SK-N-SH (cell line): Measurements from ENCODE around the gene CHCHD3. TPM values are rescaled to one million over a fixed set of nuclear protein-coding genes. Genes with fewer than 3 reads are reported as not detected.

Experiments
- CTCF ChIA-PET: fragments of 300-600, 350-600 bp; formaldehyde crosslinking; extraction: SDS; loops from one replicate; lab custom pipeline; 2021; lab: Yijun Ruan, JAX
- POLR2A ChIA-PET: fragments of 350-600 bp; sonication (Branson Sonifier 250); formaldehyde crosslinking; extraction: SDS; loops from one replicate; lab custom pipeline; 2020; ENCODE audit warnings: antibody characterized with exemption, inconsistent platforms; lab: Yijun Ruan, JAX
- DNase-seq: peaks from one replicate; pipeline ENCODE4 v3.0.0; 2012
- H2AFZ ChIP-seq: fragments of 200-600 bp; sonication (generic); 2 replicates; pipeline ENCODE4 v1.8.1; 2016; ENCODE audit warnings: antibody characterized with exemption, mild to moderate bottlenecking, low read depth
- H3F3A ChIP-seq: fragments of 200-600 bp; sonication (generic); replicated peaks from 2 replicates; pipeline ENCODE3; 2016; ENCODE audit warnings: antibody characterized with exemption, mild to moderate bottlenecking; ENCODE audit not compliant: insufficient read depth
- H3K27ac ChIP-seq, 2 experiments: fragments of 200-500 bp in 1 of 2; fragments of 200-600 bp in 1 of 2; sonication (Bioruptor generic) in 1 of 2; sonication (generic), shearing (Covaris generic) in 1 of 2; 2 replicates each; pipeline versions ENCODE4 v1.5.1 to v1.6.1; 2014 to 2016; ENCODE audit warnings: low read depth in 2 of 2, inconsistent platforms in 1 of 2, low read length in 1 of 2, mild to moderate bottlenecking in 1 of 2, mixed read lengths in 1 of 2
- H3K27me3 ChIP-seq: fragments of 200-600 bp; sonication (generic), shearing (Covaris generic); 2 replicates; pipeline ENCODE4 v1.6.1; 2016; ENCODE audit warnings: mixed run types; ENCODE audit not compliant: insufficient read depth
- H3K36me3 ChIP-seq, 2 experiments: fragments of 200-500 bp in 1 of 2; fragments of 200-600 bp in 1 of 2; sonication (Bioruptor generic) in 1 of 2; sonication (generic) in 1 of 2; replicated peaks in 1 of 2; 2 replicates each; pipeline versions ENCODE3 to v1.5.1; 2014 to 2016; ENCODE audit warnings: low read length in 1 of 2, mild to moderate bottlenecking in 1 of 2; ENCODE audit not compliant: insufficient read depth in 2 of 2, control insufficient read depth in 1 of 2
- H3K4me1 ChIP-seq, 2 experiments: fragments of 200-500 bp in 1 of 2; fragments of 200-600 bp in 1 of 2; sonication (Bioruptor generic) in 1 of 2; sonication (generic), shearing (Covaris generic) in 1 of 2; 2 replicates each; pipeline versions ENCODE4 v1.5.1 to v1.6.1; 2014 to 2016; ENCODE audit warnings: low read depth in 1 of 2, low read length in 1 of 2, mixed run types in 1 of 2; ENCODE audit not compliant: insufficient read depth in 2 of 2, control insufficient read depth in 1 of 2
- H3K4me2 ChIP-seq: fragments of 200-600 bp; sonication (generic), shearing (Covaris generic); 2 replicates; pipeline ENCODE4 v1.6.1; 2017; ENCODE audit warnings: mixed run types
- H3K4me3 ChIP-seq, 2 experiments: fragments of 200-500 bp in 1 of 2; fragments of 200-600 bp in 1 of 2; sonication (Bioruptor generic) in 1 of 2; sonication (generic), shearing (Covaris generic) in 1 of 2; 2 replicates each; pipeline versions ENCODE4 v1.5.1 to v1.8.1; 2014 to 2016; ENCODE audit warnings: low read depth in 2 of 2, inconsistent platforms in 1 of 2, low read length in 1 of 2, mild to moderate bottlenecking in 1 of 2, mixed read lengths in 1 of 2, moderate library complexity in 1 of 2
- H3K79me2 ChIP-seq: fragments of 200-600 bp; sonication (generic); 2 replicates; pipeline ENCODE4 v1.8.1; 2017; ENCODE audit warnings: mild to moderate bottlenecking; ENCODE audit not compliant: insufficient read depth
- H3K9ac ChIP-seq: fragments of 200-600 bp; sonication (generic); 2 replicates; pipeline ENCODE4 v1.6.1; 2017; ENCODE audit warnings: mixed run types
- H3K9me2 ChIP-seq: fragments of 200-600 bp; sonication (generic); 2 replicates; pipeline ENCODE4 v1.6.1; 2017; ENCODE audit warnings: mixed run types
- H3K9me3 ChIP-seq: fragments of 200-600 bp; sonication (generic); 2 replicates; pipeline ENCODE4 v1.6.1; 2017; ENCODE audit warnings: mixed run types, mild to moderate bottlenecking, moderate library complexity
- H4K20me1 ChIP-seq: fragments of 200-600 bp; sonication (generic); 2 replicates; pipeline ENCODE4 v1.6.1; 2017; ENCODE audit warnings: mild to moderate bottlenecking, mixed run types; ENCODE audit not compliant: insufficient read depth
- CHD2 ChIP-seq: fragments of 150-350 bp; IDR thresholded peaks from 2 replicates; pipeline ENCODE4 v1.6.1; 2018; ENCODE audit warnings: low read length; ENCODE audit not compliant: partially characterized antibody
- ELF1 ChIP-seq: IDR thresholded peaks from 2 replicates; pipeline ENCODE4 v1.4.0; 2012
- EP300 ChIP-seq, 2 experiments: IDR thresholded peaks; 2 replicates each; pipeline versions ENCODE4 v1.4.0 to v1.6.1; 2012; ENCODE audit warnings: borderline replicate concordance in 1 of 2, low read depth in 1 of 2, low read length in 1 of 2
- FOXJ3 ChIP-seq: sonication (generic); formaldehyde crosslinking; IDR thresholded peaks from 2 replicates; pipeline ENCODE4 v1.5.1; 2020; ENCODE audit warnings: mild to moderate bottlenecking, missing genetic modification reagents
- GABPA ChIP-seq: IDR thresholded peaks from 2 replicates; pipeline ENCODE4 v1.4.0; 2012; ENCODE audit warnings: low read depth, mild to moderate bottlenecking
- IRF3 ChIP-seq: fragments of 150-350 bp; IDR thresholded peaks from 2 replicates; pipeline ENCODE4 v1.6.1; 2016; ENCODE audit warnings: mild to moderate bottlenecking, low read depth, low read length
- MEF2A ChIP-seq: IDR thresholded peaks from 2 replicates; pipeline ENCODE4 v1.4.0; 2012; ENCODE audit warnings: low read depth, borderline replicate concordance
- MXI1 ChIP-seq: IDR thresholded peaks from 2 replicates; pipeline ENCODE4 v1.6.1; 2012; ENCODE audit warnings: mild to moderate bottlenecking, low read depth, low read length, improper control_type of control experiment
- NFIC ChIP-seq: IDR thresholded peaks from 2 replicates; pipeline ENCODE4 v1.4.0; 2012; ENCODE audit warnings: borderline replicate concordance
- RXRA ChIP-seq: IDR thresholded peaks from 2 replicates; pipeline ENCODE4 v1.4.0; 2012; ENCODE audit warnings: low read depth, mild to moderate bottlenecking, borderline replicate concordance
- TCF12 ChIP-seq: IDR thresholded peaks from 2 replicates; pipeline ENCODE4 v1.4.0; 2012
- TEAD4 ChIP-seq: IDR thresholded peaks from 2 replicates; pipeline ENCODE4 v1.4.0; 2012; ENCODE audit warnings: mild to moderate bottlenecking, borderline replicate concordance; ENCODE audit not compliant: insufficient read depth
- WGBS: methylation state at CpG from one replicate; pipeline ENCODE4 v1.1.6; 2017; ENCODE audit warnings: low lambda C conversion rate; 5-methylcytosine and 5-hydroxymethylcytosine counted together
- polyA plus RNA-seq, 3 experiments: library from polyadenylated mRNA; depleted of rRNA; stranded (reverse); fragments of >200 nt; gene quantifications; 2 replicates each; pipeline ENCODE4 v1.2.3, GENCODE V29; 2012
- TF ChIP-seq, protein P1 (sequence below): IDR thresholded peaks from 2 replicates; pipeline ENCODE4; 2012

Gene CHCHD3
- polyA plus RNA-seq, 1 of the 3 experiments (the other 2 are of a cell fraction) = 97.1 TPM

GRCh38 chr7:132937286-132937685 lies 144.6 kb downstream of the CHCHD3 start:
- H3K4me3 ChIP-seq = no peak overlapping the region
- no peak for DNase-seq
- H3K36me3 ChIP-seq = peaks cover 0 to 17% of the 10 kb centered on the region in 2 experiments
- peaks cover 10 to 14% of the 10 kb centered on the region in 2 experiments; a peak in 3 of 4 replicates for H3K4me1 ChIP-seq
- no peaks in the 10 kb centered on the region for H4K20me1 ChIP-seq
- ChIA-PET POLR2A (no interaction called here), CTCF (interaction anchor here (1.1 kb wide), 1 partner anchor 52 kb away, joined by 3 read pairs; no protein-coding TSS in a partner anchor)
- H3F3A ChIP-seq = no peaks in the 10 kb centered on the region
- H3K4me2 ChIP-seq = no peak overlapping the region
- H3K9me2 ChIP-seq = 0 out of 2 replicates have a peak, but pooled peaks cover under 1% of the 10 kb centered on the region
- H3K9ac ChIP-seq = no peak overlapping the region
- no peak overlapping the region for H2AFZ ChIP-seq
- no peak overlapping the region for H3K27ac ChIP-seq
- H3K79me2 ChIP-seq = no peaks in the 10 kb centered on the region
- no peaks in the 10 kb centered on the region for H3K27me3 ChIP-seq
- no peaks in the 10 kb centered on the region for H3K9me3 ChIP-seq
- no peak for TF ChIP-seq CHD2
- TF ChIP-seq GABPA = no peak
- TF ChIP-seq MEF2A = no peak
- TF ChIP-seq FOXJ3 (CRISPR knock-in tag) = no peak
- TF ChIP-seq TEAD4 = no peak
- TF ChIP-seq RXRA = no peak
- no peak for TF ChIP-seq IRF3
- TF ChIP-seq, protein P1, sequence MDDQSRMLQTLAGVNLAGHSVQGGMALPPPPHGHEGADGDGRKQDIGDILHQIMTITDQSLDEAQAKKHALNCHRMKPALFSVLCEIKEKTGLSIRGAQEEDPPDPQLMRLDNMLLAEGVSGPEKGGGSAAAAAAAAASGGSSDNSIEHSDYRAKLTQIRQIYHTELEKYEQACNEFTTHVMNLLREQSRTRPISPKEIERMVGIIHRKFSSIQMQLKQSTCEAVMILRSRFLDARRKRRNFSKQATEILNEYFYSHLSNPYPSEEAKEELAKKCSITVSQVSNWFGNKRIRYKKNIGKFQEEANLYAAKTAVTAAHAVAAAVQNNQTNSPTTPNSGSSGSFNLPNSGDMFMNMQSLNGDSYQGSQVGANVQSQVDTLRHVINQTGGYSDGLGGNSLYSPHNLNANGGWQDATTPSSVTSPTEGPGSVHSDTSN = no peak
- TF ChIP-seq MXI1 = no peak
- TF ChIP-seq EP300 (IDR thresholded peaks at IDR 0.05; ENCODE audit: borderline replicate concordance in 1 of 2, low read depth in 1 of 2, low read length in 1 of 2) = no peak
- TF ChIP-seq NFIC = no peak
- no peak for TF ChIP-seq TCF12

- Histone ChIP-seq H3K27ac (no peak overlapping the region), H4K20me1 (no peaks in the 10 kb centered on the region), H3K9ac (no peak overlapping the region), H3K4me1 (peaks cover 11 to 14% of the 10 kb centered on the region in 2 experiments; a peak in 3 of 4 replicates), H3K9me2 (no peaks in the 10 kb centered on the region), H3K4me3 (no peak overlapping the region), H3K27me3 (no peaks in the 10 kb centered on the region), H3K4me2 (no peak overlapping the region), H3F3A (no peaks in the 10 kb centered on the region), H3K9me3 (no peaks in the 10 kb centered on the region), H3K36me3 (peaks cover 0 to 11% of the 10 kb centered on the region in 2 experiments), H2AFZ (no peak overlapping the region), H3K79me2 (no peaks in the 10 kb centered on the region)
- WGBS = 95% methylated on average over 1 of the region's 1 CpG
- TF ChIP-seq MEF2A (no peak), ELF1 (no peak)
- CTCF ChIA-PET = interaction anchor here (1.0 kb wide), 1 partner anchor 9 kb away, joined by 3 read pairs; no protein-coding TSS in a partner anchor
- POLR2A ChIA-PET = no interaction called here
- no peak for DNase-seq
These were observed 146.3 kb downstream of the CHCHD3 start for GRCh38 chr7:132935608-132936007.
